Muscle of leg (tissue), 11 donors: ENCODE measurements around the gene PFKFB3. TPM values are rescaled to one million over a fixed set of nuclear protein-coding genes. Genes with fewer than 3 reads are reported as not detected.
"Not testable (repeated sequence)": the region's sequence is repeated elsewhere in the genome, so short reads cannot be mapped to it uniquely, and the experiment has no call there.

ENCODE experiments used
- DNase-seq: peaks from one replicate; pipeline ENCODE4 v3.0.0; 2013
- H3K27ac ChIP-seq: one replicate; pipeline ENCODE4 v1.5.1; 2013; ENCODE audit warnings: mild to moderate bottlenecking, low read length, control low read depth
- H3K27me3 ChIP-seq: one replicate; pipeline ENCODE4 v1.6.1; 2013; ENCODE audit warnings: low read length; ENCODE audit not compliant: control insufficient read depth, insufficient read depth
- H3K36me3 ChIP-seq: one replicate; pipeline ENCODE4 v1.6.1; 2013; ENCODE audit warnings: low read length; ENCODE audit not compliant: control insufficient read depth, insufficient read depth
- H3K4me1 ChIP-seq: one replicate; pipeline ENCODE4 v1.6.1; 2013; ENCODE audit warnings: low read length; ENCODE audit not compliant: control insufficient read depth, insufficient read depth
- H3K4me3 ChIP-seq: one replicate; pipeline ENCODE4 v1.5.1; 2013; ENCODE audit warnings: low read length, control low read depth
- H3K9me3 ChIP-seq: replicated peaks from 2 replicates; pipeline ENCODE4 v1.6.1; 2013; ENCODE audit warnings: low read depth, low read length; ENCODE audit not compliant: control insufficient read depth
- whole genome bisulfite sequencing: methylation state at CpG from one replicate; pipeline ENCODE4 v1.1.5; 2013; ENCODE audit warnings: missing lambda C conversion rate; ENCODE audit not compliant: insufficient coverage; 5-methylcytosine and 5-hydroxymethylcytosine counted together
- polyA plus RNA-seq, 8 donors: library from polyadenylated mRNA; unstranded; fragments of 120-200 nt; gene quantifications; one replicate each; pipeline versions ENCODE4 v1.2.1 to v1.2.3, GENCODE V29; 2013; ENCODE audit warnings: inconsistent platforms in 1 of 8, low replicate concordance in 1 of 8; ENCODE audit not compliant: insufficient read length in 8 of 8, insufficient read depth in 1 of 8
- total RNA-seq: library from RNA; stranded (reverse); fragments of 120-200 nt; gene quantifications from one replicate; pipeline ENCODE4 v1.2.4, GENCODE V29; 2013

The PFKFB3 gene
- total and polyA plus RNA-seq, 9 donors: 10.5 to 16.5 (median 12.7) TPM

DNA sequence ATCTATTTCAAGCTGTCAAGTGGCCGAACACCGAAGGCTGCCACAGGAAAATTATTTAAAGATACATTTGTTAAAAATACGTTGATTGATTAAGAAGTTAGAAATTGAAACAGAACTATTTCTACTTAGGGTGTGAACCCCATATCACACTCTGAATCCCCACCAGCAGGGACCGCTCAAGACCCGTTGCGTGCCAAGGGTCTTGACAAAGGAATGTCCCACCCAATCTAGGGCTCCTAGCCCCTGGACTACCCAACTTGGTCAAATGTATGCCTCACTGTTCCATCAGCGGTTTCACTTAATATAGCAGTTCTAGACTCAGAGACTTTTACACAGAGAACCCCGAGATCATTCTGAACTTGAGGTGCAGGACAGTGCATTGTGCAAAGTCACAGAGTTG, 11.6 kb upstream of the PFKFB3 start:
- Histone ChIP-seq H3K27ac (no peak overlapping the region), H3K36me3 (no peaks in the 10 kb centered on the region), H3K4me3 (no peak overlapping the region), H3K9me3 (no peaks in the 10 kb centered on the region), H3K27me3 (no peaks in the 10 kb centered on the region), H3K4me1 (peaks cover 43% of the 10 kb centered on the region)
- WGBS: 79% methylated on average over 3 of the region's 8 CpGs
- DNase-seq: no peak

DNA sequence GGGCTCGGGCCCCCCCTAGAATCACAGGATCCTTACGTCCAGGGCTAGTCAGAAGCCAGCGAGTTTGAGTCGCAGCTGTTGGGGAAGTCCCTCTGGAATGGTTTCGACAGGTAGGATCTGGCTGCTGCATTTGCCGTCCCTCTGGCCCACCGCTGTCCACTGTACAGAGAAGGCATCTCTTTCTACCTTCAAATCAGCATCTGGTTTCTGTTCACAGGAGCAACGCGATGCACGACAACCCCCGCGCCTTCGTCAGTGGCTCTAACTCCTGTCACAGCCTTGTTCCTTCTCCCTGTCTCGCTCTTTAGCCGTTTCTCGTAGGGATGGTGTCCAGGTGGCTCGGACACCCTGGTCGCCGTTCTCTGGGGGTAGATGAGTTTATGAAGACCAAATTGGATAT, 11.2 kb upstream of the PFKFB3 start:
- DNase-seq: no peak
- H3K4me1 ChIP-seq: peaks cover 46% of the 10 kb centered on the region
- no peaks in the 10 kb centered on the region for H3K36me3 ChIP-seq
- no peak overlapping the region for H3K4me3 ChIP-seq
- H3K9me3 ChIP-seq: no peaks in the 10 kb centered on the region
- WGBS: 68% methylated on average over 2 of the region's 19 CpGs
- peak overlapping the region; percentile 82 for H3K27ac ChIP-seq
- no peaks in the 10 kb centered on the region for H3K27me3 ChIP-seq

DNA sequence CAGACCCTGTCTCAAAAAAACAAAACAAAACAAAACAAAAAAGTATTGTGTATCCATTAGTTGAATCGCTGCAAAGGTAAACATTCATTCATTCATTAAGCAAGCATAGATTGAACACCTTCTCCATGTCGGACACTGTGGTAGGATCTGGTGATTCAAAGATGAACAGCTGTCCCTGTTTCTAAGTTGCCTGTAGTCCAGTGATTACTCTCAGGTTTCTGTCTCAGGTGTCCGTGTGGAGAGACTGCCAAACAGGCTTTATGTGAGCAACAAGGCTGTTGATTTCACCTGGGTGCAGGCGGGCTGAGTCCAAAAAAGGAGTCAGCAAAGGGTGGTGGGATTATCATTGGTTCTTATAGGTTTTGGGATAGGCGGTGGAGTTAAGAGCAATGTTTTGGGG, 9.4 kb upstream of the PFKFB3 start:
- H3K27me3 ChIP-seq, H3K9me3 ChIP-seq, H3K36me3 ChIP-seq, H3K4me3 ChIP-seq, DNase-seq, H3K27ac ChIP-seq: not testable (repeated sequence)
- peaks cover 41% of the 10 kb centered on the region for H3K4me1 ChIP-seq
- 75% methylated on average over 2 of the region's 5 CpGs for WGBS

DNA sequence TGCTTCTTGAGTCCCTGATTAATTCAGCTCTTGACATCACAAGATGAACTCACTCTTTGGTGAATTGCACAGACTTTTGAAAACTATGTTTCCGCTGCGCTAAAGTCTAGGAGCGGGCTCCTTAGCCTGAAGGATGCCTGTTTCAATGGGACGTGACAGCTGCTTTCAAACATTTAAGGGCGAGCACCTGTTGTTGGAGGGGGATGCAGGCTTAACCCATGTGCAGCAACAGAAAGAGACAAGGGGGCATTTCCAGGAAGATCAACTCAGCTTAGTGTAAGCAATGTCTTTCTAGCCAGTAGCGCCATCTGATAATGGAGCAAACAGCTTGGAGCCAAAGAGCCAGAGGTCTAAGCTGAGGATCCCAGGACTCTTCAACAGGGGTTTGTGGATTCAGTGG, 8.4 kb upstream of the PFKFB3 start:
- WGBS: 78% methylated on average over 6 of the region's 6 CpGs
- peak; percentile 67 for DNase-seq

DNA sequence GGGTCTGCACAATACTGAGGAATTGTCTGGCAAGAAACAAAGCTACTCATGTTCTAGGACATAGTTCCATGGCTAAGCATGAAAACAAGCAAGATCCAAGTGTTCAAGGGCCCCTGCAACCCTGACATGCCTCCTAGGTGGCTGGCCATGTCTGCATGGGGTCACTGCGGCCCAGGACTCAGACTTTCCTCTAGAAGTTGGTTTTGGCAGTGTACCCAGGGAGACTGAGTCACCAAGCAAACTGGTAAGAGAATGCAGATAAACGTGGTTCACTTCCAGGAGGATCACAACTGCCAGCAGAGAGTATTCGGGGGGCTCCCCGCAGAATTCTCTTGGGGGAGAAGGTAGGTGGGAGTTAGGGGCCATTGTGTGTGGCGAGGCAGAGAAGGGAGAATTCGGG, 7.4 kb upstream of the PFKFB3 start:
- peaks cover 47% of the 10 kb centered on the region for H3K4me1 ChIP-seq
- H3K27ac ChIP-seq: peak overlapping the region; percentile 83
- no peaks in the 10 kb centered on the region for H3K36me3 ChIP-seq
- no peaks in the 10 kb centered on the region for H3K9me3 ChIP-seq
- no peaks in the 10 kb centered on the region for H3K27me3 ChIP-seq
- WGBS: 75% methylated on average over 4 of the region's 6 CpGs
- no peak for DNase-seq
- H3K4me3 ChIP-seq: no peak overlapping the region

More for the DNA sequence above, 8.4 kb upstream of the PFKFB3 start:
- no peaks in the 10 kb centered on the region for H3K9me3 ChIP-seq
- H3K36me3 ChIP-seq: no peaks in the 10 kb centered on the region
- peaks cover 45% of the 10 kb centered on the region for H3K4me1 ChIP-seq
- H3K4me3 ChIP-seq: no peak overlapping the region
- H3K27ac ChIP-seq: peak overlapping the region; percentile 83
- H3K27me3 ChIP-seq: no peaks in the 10 kb centered on the region

DNA sequence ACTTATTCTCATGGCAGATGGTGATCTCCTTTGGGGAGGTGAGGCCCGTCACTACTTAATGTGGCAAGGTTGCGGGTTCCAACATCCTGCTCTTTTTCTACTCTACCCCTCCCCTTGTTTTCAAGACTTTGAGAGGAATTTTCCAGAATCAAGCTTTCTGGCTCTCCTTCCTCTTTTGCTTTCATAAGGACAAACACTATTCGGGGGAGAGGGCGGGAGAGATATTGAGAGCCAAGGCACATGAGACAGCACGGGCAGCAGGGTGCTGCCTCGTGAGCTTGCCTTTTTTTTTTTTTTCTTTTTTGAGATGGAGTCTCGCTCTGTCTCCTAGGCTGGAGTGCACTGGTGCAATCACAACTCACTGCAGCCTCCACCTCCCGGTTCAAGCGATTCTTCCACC, 6.9 kb upstream of the PFKFB3 start:
- WGBS: 58% methylated on average over 2 of the region's 9 CpGs
- Histone ChIP-seq H3K4me1 (peaks cover 50% of the 10 kb centered on the region), H3K27ac (peak overlapping the region; percentile 83), H3K9me3 (no peaks in the 10 kb centered on the region), H3K27me3 (no peaks in the 10 kb centered on the region), H3K4me3 (no peak overlapping the region), H3K36me3 (no peaks in the 10 kb centered on the region)
- peak; percentile 74 for DNase-seq

DNA sequence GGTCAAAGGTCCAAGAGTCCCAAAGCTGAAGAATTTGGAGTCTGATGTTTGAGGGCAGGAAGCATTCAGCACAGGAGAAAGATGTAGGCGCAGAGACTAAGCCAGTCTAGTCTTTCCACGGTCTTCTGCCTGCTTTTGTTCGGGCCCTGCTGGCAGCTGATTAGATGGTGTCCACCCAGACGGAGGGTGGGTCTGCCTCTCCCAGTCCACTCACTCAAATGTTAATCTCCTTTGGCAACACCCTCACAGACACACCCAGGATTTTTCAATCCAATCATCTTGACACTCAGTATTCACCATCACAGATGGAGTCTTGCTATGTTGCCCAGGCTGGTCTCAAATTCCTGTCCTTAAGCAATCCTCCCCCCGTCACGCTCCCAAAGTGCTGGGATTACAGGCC, 6.2 kb upstream of the PFKFB3 start:
- H3K36me3 ChIP-seq, H3K27ac ChIP-seq, H3K27me3 ChIP-seq, H3K9me3 ChIP-seq, DNase-seq, H3K4me3 ChIP-seq: not testable (repeated sequence)
- H3K4me1 ChIP-seq: peaks cover 48% of the 10 kb centered on the region
- WGBS: 68% methylated on average over 4 of the region's 6 CpGs

DNA sequence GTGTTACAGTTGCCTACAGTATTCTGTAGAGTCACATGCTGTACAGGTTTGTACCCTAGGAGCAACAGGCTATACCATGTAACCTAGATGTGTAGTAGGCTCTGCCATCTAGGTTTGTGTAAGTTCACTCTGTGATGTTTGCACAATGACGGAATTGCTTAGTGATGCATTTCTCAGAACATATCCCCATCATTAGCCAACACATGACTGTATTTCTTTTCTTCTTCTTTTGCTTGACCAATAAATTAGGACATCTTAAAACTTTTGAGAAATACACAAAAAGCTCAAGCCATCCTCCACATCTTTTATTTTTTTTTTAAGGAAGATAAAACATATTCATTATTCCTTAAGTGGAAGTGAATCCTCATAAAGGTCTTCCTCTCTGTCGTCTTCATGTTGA, 5.4 kb upstream of the PFKFB3 start:
- H3K27ac ChIP-seq: no peak overlapping the region
- WGBS: no CpG with 5 or more reads among the region's 2 CpGs
- DNase-seq: no peak
- no peaks in the 10 kb centered on the region for H3K36me3 ChIP-seq
- H3K4me1 ChIP-seq: peaks cover 48% of the 10 kb centered on the region
- no peaks in the 10 kb centered on the region for H3K9me3 ChIP-seq
- peaks cover 4% of the 10 kb centered on the region for H3K27me3 ChIP-seq
- no peak overlapping the region for H3K4me3 ChIP-seq

DNA sequence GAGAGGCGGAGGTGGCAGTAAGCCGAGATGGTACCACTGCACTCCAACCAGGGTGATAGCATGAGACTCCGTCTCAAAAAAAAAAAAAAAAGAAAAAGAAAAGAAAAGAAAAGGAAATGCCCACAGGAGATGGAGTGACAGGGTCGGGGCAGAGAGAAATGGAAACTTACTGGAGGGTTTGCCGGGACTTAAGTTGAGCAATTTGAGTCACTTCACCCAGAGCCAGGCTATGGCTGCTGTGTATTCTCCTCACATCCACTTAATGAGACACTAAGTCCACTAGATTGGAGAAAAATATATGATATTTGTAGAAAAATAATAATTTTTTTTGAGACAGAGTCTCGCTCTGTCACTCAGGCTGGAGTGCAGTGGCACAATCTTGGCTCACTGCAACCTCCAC, 4.6 kb upstream of the PFKFB3 start:
- DNase-seq: no peak
- no peak overlapping the region for H3K4me3 ChIP-seq
- H3K27ac ChIP-seq: no peak overlapping the region
- peaks cover 5% of the 10 kb centered on the region for H3K27me3 ChIP-seq
- H3K36me3 ChIP-seq: no peaks in the 10 kb centered on the region
- H3K9me3 ChIP-seq: no peaks in the 10 kb centered on the region
- peaks cover 47% of the 10 kb centered on the region for H3K4me1 ChIP-seq
- 78% methylated on average over 3 of the region's 6 CpGs for WGBS

DNA sequence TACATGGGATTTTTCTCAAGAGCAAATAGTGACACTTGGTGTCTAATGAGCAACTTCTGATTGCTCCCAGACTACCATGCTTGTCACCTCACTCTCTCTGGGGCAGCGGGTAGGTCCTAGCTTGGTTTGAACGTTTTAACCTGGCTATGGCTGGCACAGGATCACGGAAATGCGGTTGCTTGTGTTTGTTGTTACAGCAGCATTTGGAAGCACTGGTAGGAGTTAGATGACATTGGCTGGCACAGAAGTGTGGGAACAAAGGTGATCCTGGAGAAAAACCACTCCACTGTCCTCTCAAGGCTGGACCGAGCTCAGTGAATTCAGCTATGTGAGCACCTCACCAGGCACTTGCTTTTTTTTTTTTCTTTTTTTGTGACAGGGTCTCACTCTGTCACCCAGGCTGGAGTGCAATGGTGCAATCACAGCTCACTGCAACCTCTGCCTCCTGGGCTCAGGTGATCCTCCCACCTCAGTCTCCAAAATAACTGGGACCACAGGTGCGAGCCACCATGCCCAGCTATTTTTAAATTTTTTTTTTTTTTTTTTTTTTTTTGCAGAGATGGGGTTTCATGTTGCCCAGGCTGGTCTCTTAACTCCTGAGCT, 3.5 kb upstream of the PFKFB3 start:
- Histone ChIP-seq H3K27ac (peak overlapping the region; percentile 20), H3K4me1 (peaks cover 49% of the 10 kb centered on the region), H3K9me3 (no peaks in the 10 kb centered on the region)

DNA sequence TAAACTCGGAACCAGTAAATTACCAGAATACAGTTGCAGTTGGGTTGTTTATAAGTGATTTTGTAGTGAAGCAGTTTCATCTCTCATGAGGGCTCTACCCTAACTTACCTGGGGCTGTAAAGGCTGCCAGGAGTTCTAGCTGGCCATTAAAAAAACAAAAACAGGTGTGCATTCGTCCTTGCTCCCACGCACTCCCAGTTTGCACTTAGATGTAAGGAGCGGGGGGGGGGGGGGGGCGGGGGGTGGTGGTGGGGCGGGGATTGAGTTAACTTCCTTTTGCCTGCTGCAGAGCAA, 2.3 kb upstream of the PFKFB3 start:
- Histone ChIP-seq H3K36me3 (no peaks in the 10 kb centered on the region), H3K4me3 (no peak overlapping the region), H3K4me1 (peaks cover 46% of the 10 kb centered on the region), H3K27me3 (peaks cover 5% of the 10 kb centered on the region), H3K9me3 (no peaks in the 10 kb centered on the region), H3K27ac (peak overlapping the region; percentile 74)
- no peak for DNase-seq
- no CpG with 5 or more reads among the region's 6 CpGs for WGBS

More for the DNA sequence above, 3.5 kb upstream of the PFKFB3 start:
- no peak for DNase-seq
- H3K27me3 ChIP-seq: peaks cover 5% of the 10 kb centered on the region
- no peaks in the 10 kb centered on the region for H3K36me3 ChIP-seq
- 89% methylated on average over 1 of the region's 6 CpGs for WGBS
- H3K4me3 ChIP-seq: no peak overlapping the region
